Activated CD4-positive, alpha-beta T cell treated with anti-CD3 and anti-CD28 coated beads, Interleukin-2, amount 10 ng/mL, durations not matched to agents 7 days and 5 days (primary cell): ENCODE results near the gene TMEM61. TPM values are rescaled to one million over a fixed set of nuclear protein-coding genes. Genes with fewer than 3 reads are reported as not detected.
"Not testable (repeated sequence)": the region's sequence is repeated elsewhere in the genome, so short reads cannot be mapped to it uniquely, and the experiment has no call there.

Experiments
- CTCF ChIA-PET: fragments of 350-600 bp; sonication (Branson Sonifier 250); formaldehyde crosslinking; loops from one replicate; lab custom pipeline; 2021; ENCODE audit warnings: antibody characterized with exemption; lab: Charles Lee
- POLR2A ChIA-PET: fragments of 350-600 bp; sonication (Branson Sonifier 250); formaldehyde crosslinking; loops from one replicate; lab custom pipeline; 2021; ENCODE audit warnings: antibody characterized with exemption; lab: Charles Lee
- DNase-seq: peaks from one replicate; pipeline ENCODE4 v3.0.0-alpha.2; 2020
- H3K27ac Mint-ChIP-seq: one replicate; pipeline ENCODE4 v1.8.0; 2021; ENCODE audit warnings: mild to moderate bottlenecking, moderate library complexity, mixed read lengths
- H3K27me3 Mint-ChIP-seq: one replicate; pipeline ENCODE4 v1.8.0; 2021; ENCODE audit warnings: mixed read lengths
- H3K36me3 Mint-ChIP-seq: one replicate; pipeline ENCODE4 v1.8.0; 2021; ENCODE audit warnings: low read depth, mixed read lengths
- H3K4me1 Mint-ChIP-seq: one replicate; pipeline ENCODE4 v1.8.0; 2021; ENCODE audit warnings: mixed read lengths
- H3K4me3 Mint-ChIP-seq: one replicate; pipeline ENCODE4 v1.8.0; 2021; ENCODE audit warnings: mild to moderate bottlenecking, moderate library complexity, mixed read lengths
- H3K9me3 Mint-ChIP-seq: one replicate; pipeline ENCODE4 v1.8.0; 2021; ENCODE audit warnings: mixed read lengths
- total RNA-seq, 2 experiments: library from RNA; stranded (reverse); gene quantifications; one replicate each; pipeline ENCODE4 v1.2.3, GENCODE V29; 2021

The TMEM61 gene
- not detected for total RNA-seq

DNA sequence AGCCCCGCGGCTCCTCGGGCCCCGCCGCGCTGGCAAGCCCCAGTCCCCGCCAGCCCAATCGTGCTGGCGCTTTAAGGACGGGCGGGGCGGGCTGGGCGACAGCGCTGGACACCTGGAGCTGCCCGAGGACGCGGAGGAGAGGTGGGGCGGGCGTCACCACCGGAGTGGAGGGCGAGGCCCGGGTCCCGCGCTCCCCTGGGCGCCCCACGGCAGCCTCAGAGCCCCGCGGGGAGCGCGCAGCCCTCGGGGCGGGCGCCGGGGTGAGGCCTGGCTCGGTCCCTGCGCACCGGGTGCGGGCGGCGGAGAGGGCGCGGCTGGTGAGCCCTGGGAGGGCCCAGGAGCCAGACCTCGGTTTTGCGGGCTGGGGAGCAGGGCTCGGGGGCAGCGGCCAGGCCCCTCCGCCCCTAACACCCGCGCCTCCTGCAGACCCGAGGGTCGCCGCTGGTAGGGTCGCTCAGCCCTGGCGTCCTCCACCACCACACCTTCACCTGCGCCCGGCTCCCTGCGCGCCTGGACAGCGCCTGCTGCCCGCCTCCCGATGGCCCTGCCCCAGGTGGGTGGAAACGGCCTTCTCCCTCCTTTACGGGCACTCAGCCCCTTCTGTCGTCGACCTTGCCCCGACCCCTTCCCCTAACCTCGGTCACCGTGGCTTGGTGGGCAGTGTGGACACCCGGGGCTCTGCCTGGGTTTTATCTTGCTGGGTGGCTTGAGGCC lies at the start of gene TMEM61:
TMEM61 (plus strand) TSS at position 101 of the 714 bp plus-strand sequence; CDS start at position 539, 438 bp downstream.
- no peak for DNase-seq
- CTCF ChIA-PET: no interaction called here
- POLR2A ChIA-PET: no interaction called here
- Mint-ChIP-seq H3K27me3 (peaks cover 46% of the 10 kb centered on the region), H3K27ac (no peak within 1 kb of the TSS), H3K9me3 (no peaks in the 10 kb centered on the region), H3K36me3 (no peaks in the 10 kb centered on the region), H3K4me1 (no peaks in the 10 kb centered on the region), H3K4me3 (no peak within 1 kb of the TSS)

DNA sequence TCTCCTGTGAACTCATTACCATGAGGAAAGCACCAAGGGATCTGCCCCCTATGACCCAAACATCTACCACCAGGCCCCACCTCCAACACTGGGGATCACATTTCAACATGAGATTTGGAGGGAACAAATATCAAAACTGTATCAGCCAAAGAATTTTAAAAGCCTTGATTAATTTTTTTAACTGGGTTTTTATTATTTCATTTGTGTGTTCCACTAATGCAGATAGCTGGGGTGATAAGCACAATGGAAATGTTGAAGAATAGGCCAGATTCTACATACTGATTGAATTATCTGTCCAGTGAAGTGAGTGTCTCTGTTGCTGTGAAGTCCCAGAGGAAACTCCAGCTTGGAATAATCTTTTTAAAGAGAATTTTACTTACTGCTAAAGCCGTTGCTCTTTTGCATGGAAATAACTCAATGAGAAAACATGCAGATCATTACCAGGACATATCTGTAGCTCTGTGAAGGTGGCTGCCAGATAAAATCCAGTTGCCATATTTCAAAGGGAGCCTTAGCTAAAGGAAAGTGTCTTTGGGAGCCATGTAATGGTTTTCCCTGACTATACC lies 49.1 kb upstream of the TMEM61 start:
- H3K4me3 Mint-ChIP-seq: no peak overlapping the region
- H3K9me3 Mint-ChIP-seq: no peaks in the 10 kb centered on the region
- H3K4me1 Mint-ChIP-seq: no peaks in the 10 kb centered on the region
- ChIA-PET POLR2A (no interaction called here), CTCF (interaction anchor here (1.2 to 1.9 kb wide), 2 partner anchors 9 to 14 kb away, joined by 4 to 6 read pairs; no protein-coding TSS in a partner anchor)
- DNase-seq: no peak
- peaks cover 18% of the 10 kb centered on the region for H3K27me3 Mint-ChIP-seq
- H3K27ac Mint-ChIP-seq: no peak overlapping the region
- no peaks in the 10 kb centered on the region for H3K36me3 Mint-ChIP-seq

DNA sequence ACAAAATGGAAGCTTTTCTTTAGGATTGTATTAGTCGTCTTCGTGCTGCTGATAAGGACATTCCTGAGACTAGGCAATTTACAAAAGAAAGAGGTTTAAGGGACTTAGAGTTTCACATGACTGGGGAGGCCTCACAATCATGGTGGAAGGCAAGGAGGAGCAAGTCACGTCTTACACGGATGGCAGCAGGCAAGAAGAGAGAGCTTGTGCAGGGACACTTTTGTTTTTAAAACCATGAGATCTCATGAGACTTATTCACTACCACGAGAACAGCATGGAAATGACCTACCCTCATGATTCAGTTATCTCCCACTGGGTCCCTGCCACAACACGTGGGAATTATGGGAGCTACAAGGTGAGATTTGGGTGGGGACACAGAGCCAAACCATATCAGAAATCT lies 46.3 kb upstream of the TMEM61 start:
- H3K27me3 Mint-ChIP-seq: peaks cover 41% of the 10 kb centered on the region
- DNase-seq, H3K9me3 Mint-ChIP-seq, H3K36me3 Mint-ChIP-seq, H3K4me1 Mint-ChIP-seq, H3K4me3 Mint-ChIP-seq, POLR2A ChIA-PET, H3K27ac Mint-ChIP-seq: not testable (repeated sequence)
- CTCF ChIA-PET: interaction anchor here (1.2 to 1.3 kb wide), 2 partner anchors 11 to 16 kb away, joined by 3 to 10 read pairs; no protein-coding TSS in a partner anchor

DNA sequence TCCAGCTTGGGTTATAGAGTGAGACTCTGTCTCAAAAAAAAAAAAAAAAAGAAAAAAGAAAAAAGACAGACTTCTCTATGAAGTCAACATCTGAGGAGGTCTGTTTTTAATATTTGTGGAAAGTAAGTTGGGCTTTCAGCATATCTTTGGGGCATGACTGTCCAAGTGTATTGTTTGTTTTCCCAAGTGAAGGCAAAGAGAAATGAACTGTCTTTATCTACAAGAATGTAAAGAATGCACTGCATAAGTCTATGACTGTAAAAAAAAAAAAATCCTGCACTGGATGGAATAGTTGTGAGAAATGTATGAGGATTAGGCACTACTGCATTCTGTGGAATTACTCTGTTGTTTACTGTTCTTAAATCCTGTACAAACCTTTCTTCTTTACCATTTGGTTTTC lies 45.6 kb upstream of the TMEM61 start:
- no peak overlapping the region for H3K27ac Mint-ChIP-seq
- CTCF ChIA-PET: interaction anchor here (0.7 to 1.3 kb wide), 3 partner anchors 10 to 133 kb away, joined by 3 to 10 read pairs (median 3); no protein-coding TSS in a partner anchor
- no peak overlapping the region for H3K4me3 Mint-ChIP-seq
- peaks cover 42% of the 10 kb centered on the region for H3K27me3 Mint-ChIP-seq
- DNase-seq: no peak
- peaks cover 3% of the 10 kb centered on the region for H3K9me3 Mint-ChIP-seq
- peaks cover 3% of the 10 kb centered on the region for H3K4me1 Mint-ChIP-seq
- H3K36me3 Mint-ChIP-seq: no peaks in the 10 kb centered on the region
- POLR2A ChIA-PET: no interaction called here

DNA sequence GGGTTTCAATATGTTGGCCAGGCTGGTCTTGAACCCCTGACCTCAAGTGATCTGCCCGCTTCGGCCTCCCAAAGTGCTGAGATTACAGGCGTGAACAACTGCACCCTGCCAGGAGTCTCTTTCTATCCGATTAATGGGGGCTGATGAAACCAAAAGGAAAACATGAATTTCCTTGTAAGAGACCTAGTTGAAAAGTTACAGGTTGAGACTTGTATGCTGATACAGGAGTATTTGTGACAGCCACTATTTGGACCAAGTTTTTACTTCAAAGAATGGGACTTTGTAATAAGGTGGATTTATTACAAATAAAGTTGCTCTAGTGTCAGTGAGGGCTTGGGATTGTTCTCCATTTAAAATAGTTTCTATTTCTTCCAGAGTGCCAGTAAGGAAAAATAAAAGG lies 43.6 kb upstream of the TMEM61 start:
- Mint-ChIP-seq H3K27me3 (peaks cover 40% of the 10 kb centered on the region), H3K27ac (no peak overlapping the region), H3K4me1 (peaks cover 3% of the 10 kb centered on the region), H3K4me3 (no peak overlapping the region), H3K9me3 (peaks cover 3% of the 10 kb centered on the region), H3K36me3 (no peaks in the 10 kb centered on the region)
- no peak for DNase-seq
- ChIA-PET CTCF (no interaction called here), POLR2A (no interaction called here)

DNA sequence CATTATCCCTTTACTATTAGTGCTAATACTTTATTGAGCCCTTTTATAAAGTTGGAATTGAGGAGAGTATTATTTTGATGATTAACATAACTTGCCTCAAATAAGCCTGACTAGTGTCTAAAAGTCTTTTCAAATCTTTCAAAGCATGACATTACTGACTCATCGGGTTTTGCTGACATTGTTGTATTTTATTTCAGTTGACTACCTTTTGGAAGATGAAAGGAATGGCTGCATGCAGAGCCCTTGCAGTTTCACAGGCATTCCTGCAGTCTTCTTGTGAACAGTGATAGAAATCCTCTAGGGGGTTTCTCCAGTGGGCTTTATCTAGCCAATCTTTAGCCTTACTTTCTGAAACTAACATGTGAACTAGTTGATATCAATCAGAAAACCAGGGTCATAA lies 43.0 kb upstream of the TMEM61 start:
- Mint-ChIP-seq H3K4me1 (peaks cover 3% of the 10 kb centered on the region), H3K9me3 (peaks cover 3% of the 10 kb centered on the region), H3K27ac (no peak overlapping the region), H3K27me3 (peaks cover 40% of the 10 kb centered on the region), H3K36me3 (no peaks in the 10 kb centered on the region), H3K4me3 (no peak overlapping the region)
- DNase-seq: no peak
- POLR2A ChIA-PET: no interaction called here
- CTCF ChIA-PET: no interaction called here

DNA sequence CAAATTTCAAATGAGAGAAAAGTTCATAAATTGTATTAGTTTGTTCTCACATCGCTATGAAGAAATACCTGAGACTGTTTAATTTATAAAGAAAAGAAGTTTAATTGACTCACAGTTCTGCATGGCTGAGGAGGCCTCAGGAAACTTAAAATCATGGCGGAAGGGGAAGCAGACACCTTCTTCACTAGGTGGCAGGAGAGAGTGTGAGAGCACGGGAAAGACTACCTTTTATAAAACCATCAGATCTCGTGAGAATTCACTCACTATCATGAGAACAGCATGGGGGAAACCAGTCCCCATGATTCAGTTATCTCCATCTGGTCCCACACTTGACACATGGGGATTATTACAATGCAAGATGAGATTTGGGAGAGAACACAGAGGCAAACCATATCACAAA lies 41.5 kb upstream of the TMEM61 start:
- H3K9me3 Mint-ChIP-seq, POLR2A ChIA-PET, H3K36me3 Mint-ChIP-seq, DNase-seq, H3K4me3 Mint-ChIP-seq, H3K4me1 Mint-ChIP-seq, H3K27ac Mint-ChIP-seq: not testable (repeated sequence)
- CTCF ChIA-PET: interaction anchor here (1.2 kb wide), 1 partner anchor 12 kb away, joined by 4 read pairs; no protein-coding TSS in a partner anchor
- peaks cover 35% of the 10 kb centered on the region for H3K27me3 Mint-ChIP-seq

DNA sequence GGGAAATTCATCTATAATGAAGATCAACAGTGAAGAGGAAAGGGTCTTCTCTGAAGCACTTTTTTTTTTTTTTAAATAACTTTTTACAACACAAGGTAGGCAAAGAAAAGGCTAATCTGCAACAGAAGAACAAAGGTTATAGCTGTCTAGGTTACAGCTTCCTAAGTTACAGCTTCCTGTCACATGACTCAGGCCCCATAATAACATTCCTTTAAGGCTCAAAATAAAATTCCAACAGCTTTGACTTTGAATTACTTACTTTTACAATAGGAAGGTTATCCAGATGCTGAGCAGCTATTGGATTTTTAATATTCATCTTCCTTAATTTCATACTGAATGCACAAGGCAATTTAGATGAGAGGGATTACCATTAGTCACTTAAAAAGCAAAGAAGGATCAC lies 40.4 kb upstream of the TMEM61 start:
- peaks cover 6% of the 10 kb centered on the region for H3K4me1 Mint-ChIP-seq
- peaks cover 32% of the 10 kb centered on the region for H3K27me3 Mint-ChIP-seq
- peaks cover 3% of the 10 kb centered on the region for H3K9me3 Mint-ChIP-seq
- no peak overlapping the region for H3K4me3 Mint-ChIP-seq
- no peak overlapping the region for H3K27ac Mint-ChIP-seq
- POLR2A ChIA-PET: no interaction called here
- H3K36me3 Mint-ChIP-seq: no peaks in the 10 kb centered on the region
- CTCF ChIA-PET: interaction anchor here (0.7 to 1.8 kb wide), 3 partner anchors 11 to 1434 kb away, joined by 3 to 9 read pairs (median 4); no protein-coding TSS in a partner anchor
- DNase-seq: no peak

DNA sequence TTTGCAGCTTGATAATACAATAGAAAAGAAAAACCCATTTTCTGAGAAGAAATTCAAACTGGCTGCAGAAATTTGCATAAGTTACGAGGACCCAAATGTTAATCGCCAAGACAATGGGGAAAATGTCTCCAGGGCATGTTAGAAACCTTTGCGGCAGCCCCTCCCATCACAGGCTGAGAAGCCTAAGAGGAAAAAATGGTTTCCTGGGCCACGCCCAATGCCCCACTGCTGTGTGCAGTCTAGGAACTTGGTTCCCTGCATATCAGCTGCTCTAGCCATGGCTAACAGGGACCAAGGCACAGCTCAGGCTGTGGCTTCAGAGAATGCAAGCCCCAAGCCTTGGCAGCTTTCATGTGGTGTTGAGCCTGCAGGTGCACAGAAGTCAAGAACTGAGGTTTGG lies 37.5 kb upstream of the TMEM61 start:
- peaks cover 16% of the 10 kb centered on the region for H3K4me1 Mint-ChIP-seq
- H3K9me3 Mint-ChIP-seq: peaks cover 3% of the 10 kb centered on the region
- ChIA-PET CTCF (interaction anchor here (1.2 to 9.2 kb wide), 3 partner anchors 54 to 79 kb away, joined by 3 to 94 read pairs (median 30); partner anchors contain the start of gene BSND), POLR2A (no interaction called here)
- DNase-seq: no peak
- no peak overlapping the region for H3K4me3 Mint-ChIP-seq
- H3K36me3 Mint-ChIP-seq: no peaks in the 10 kb centered on the region
- peaks cover 17% of the 10 kb centered on the region for H3K27me3 Mint-ChIP-seq
- H3K27ac Mint-ChIP-seq: no peak overlapping the region

DNA sequence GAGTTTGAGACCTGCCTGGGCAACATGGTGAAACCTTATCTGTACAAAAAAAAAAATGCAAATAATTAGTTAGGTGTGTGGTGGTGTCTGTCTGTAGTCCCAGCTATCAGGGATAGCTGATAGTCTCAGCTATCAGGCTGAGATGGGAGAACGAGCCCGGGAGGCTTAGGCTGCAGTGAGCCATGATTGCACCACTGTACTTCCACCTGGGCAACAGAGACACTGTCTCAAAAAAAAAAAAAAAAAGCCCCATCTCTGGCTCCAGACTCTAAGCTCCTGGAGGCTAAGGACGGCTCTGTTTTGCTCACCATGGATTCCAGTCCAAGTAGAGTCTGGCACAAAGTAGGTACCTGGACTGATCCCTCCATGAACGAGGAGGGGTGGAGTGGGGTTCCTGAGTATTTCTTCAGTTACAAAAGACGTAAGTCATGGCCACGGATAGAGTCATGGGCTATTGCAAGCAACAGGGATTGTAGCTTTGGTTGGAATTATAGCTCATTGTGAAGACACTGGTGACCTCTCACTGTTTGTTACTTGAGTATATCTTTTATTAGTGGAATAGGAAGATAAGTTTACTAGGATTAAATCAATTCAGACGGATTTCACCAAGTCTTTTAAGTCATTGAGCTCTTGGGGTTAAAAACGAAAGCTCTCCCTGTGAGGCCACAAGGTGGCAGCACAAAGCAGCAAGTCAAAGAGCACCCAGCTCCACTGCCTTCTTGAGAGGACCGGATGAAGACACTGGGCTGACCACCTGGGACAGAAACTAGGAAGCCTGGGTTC lies 35.6 kb upstream of the TMEM61 start:
- Mint-ChIP-seq H3K27me3 (peaks cover 8% of the 10 kb centered on the region), H3K4me1 (peaks cover 16% of the 10 kb centered on the region), H3K9me3 (no peaks in the 10 kb centered on the region), H3K36me3 (no peaks in the 10 kb centered on the region), H3K27ac (no peak overlapping the region), H3K4me3 (no peak overlapping the region)
- CTCF ChIA-PET: interaction anchor here (0.5 to 9.2 kb wide), 19 partner anchors 9 to 77 kb away, joined by 3 to 94 read pairs (median 5); partner anchors contain the start of gene BSND
- POLR2A ChIA-PET: no interaction called here
- DNase-seq: peak; percentile 78

DNA sequence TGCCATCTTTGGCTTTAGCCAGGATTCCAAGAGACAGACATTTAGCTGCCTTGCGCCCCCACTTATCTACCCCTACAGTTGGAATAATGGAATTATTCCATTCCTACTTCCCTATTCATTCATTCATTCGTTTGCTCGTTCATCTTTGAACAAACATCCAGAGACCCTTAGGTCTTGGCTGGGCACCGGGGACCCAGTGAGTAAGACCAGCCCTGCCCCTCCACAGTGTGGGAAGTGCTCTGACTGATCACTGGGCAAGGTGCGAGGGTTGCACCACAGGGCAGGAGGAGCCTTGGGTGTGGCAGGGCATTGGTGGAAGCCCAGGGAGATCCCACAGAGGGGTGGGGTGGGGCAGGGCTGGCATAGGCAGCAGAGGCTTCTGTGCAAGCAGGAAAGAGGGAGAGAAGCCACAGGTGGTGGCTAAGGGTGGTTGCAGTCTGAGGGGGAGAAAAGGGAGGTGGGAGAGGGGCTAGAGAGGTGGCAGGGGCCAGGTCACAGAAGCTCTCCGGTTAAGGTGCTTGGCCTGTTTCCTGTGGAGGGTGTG lies 35.0 kb upstream of the TMEM61 start:
- Mint-ChIP-seq H3K4me3 (no peak overlapping the region), H3K36me3 (no peaks in the 10 kb centered on the region), H3K4me1 (peaks cover 22% of the 10 kb centered on the region), H3K27ac (no peak overlapping the region), H3K27me3 (peaks cover 8% of the 10 kb centered on the region), H3K9me3 (no peaks in the 10 kb centered on the region)
- CTCF ChIA-PET: interaction anchor here (0.9 to 9.2 kb wide), 18 partner anchors 8 to 76 kb away, joined by 3 to 94 read pairs (median 5); partner anchors contain the start of gene BSND
- POLR2A ChIA-PET: no interaction called here
- DNase-seq: no peak

DNA sequence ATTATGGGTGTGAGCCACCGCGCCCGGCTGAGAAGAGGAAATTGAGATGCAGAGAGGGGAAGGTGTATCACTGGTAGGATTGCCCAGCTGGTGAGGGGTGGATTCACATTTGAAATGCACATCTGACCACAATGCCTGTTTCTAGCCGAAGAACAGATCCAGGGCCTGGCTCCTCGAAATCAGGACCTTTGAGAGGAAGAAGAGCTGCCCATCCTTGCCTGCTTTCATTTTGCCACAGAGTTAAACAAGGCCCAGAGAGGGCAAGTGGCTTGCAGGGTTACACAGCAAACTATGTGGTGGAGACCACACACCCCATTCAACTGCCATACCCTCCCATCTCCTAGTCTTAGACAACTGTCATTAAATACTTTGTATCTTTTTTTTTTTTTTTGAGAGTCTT lies 32.9 kb upstream of the TMEM61 start:
- H3K27ac Mint-ChIP-seq: no peak overlapping the region
- H3K27me3 Mint-ChIP-seq: peaks cover 5% of the 10 kb centered on the region
- no peak overlapping the region for H3K4me3 Mint-ChIP-seq
- no peaks in the 10 kb centered on the region for H3K36me3 Mint-ChIP-seq
- ChIA-PET POLR2A (interaction anchor here (0.8 kb wide), 1 partner anchor 30 kb away, joined by 3 read pairs; no protein-coding TSS in a partner anchor), CTCF (interaction anchor here (1.2 to 9.2 kb wide), 3 partner anchors 49 to 138 kb away, joined by 4 to 94 read pairs (median 30); partner anchors contain the start of gene BSND)
- no peaks in the 10 kb centered on the region for H3K9me3 Mint-ChIP-seq
- peaks cover 26% of the 10 kb centered on the region for H3K4me1 Mint-ChIP-seq
- no peak for DNase-seq
